ENCODE measurements around the gene ANO2. TPM values are rescaled to one million over a fixed set of nuclear protein-coding genes. Genes with fewer than 3 reads are reported as not detected.

Gene ANO2
- total RNA-seq, 2 experiments from 2014 or later, result not detected

DNA sequence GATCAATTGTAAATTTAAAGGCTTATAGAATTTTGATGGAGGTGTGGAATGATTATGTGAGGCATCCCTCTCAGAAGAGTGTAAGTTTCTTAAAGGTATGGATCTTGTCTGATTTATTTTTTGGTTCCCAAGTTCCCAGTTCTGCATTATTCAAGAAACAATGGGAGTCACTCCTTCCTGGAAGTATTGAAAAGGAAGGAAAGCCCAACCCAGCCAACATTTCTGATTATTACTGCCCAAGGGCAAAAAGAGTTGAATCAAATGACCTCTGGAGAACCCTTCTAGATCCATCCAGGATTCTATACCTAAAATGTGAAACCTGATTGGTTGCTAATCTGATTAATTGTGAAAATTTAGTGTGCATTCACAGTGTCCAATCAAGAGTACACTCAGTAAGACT is 166.2 kb downstream of the ANO2 start:
- DNase-seq (no peak), ATAC-seq (no peak)
- POLR2A ChIA-PET, result no interaction called here
- Mint-ChIP-seq H3K4me1 (ENCODE audit: low read depth) (no peaks in the 10 kb centered on the region), H3K36me3 (ENCODE audit: low read depth) (no peaks in the 10 kb centered on the region), H3K4me3 (no peak overlapping the region), H3K27ac (no peak overlapping the region), H3K27me3 (peaks cover 8% of the 10 kb centered on the region), H3K9me3 (no peaks in the 10 kb centered on the region)
- CTCF ChIA-PET, result no interaction called here
- TF ChIP-seq CTCF (IDR thresholded peaks at IDR 0.05), result no peak
- intact Hi-C loops (cut with micrococcal nuclease), result no loop called here

GRCh38 chr12:5777451-5777850 is 167.6 kb downstream of the ANO2 start:
- ChIA-PET CTCF (no interaction called here), POLR2A (no interaction called here)
- ATAC-seq (no peak), DNase-seq (no peak)
- Mint-ChIP-seq H3K36me3 (ENCODE audit: low read depth) (no peaks in the 10 kb centered on the region), H3K27me3 (peaks cover 13% of the 10 kb centered on the region), H3K9me3 (no peaks in the 10 kb centered on the region), H3K4me1 (ENCODE audit: low read depth) (no peaks in the 10 kb centered on the region), H3K4me3 (no peak overlapping the region), H3K27ac (no peak overlapping the region)
- no peak for TF ChIP-seq CTCF (IDR thresholded peaks at IDR 0.05)
- intact Hi-C loops (cut with micrococcal nuclease), result no loop called here

GRCh38 chr12:5776091-5776490 is 169.0 kb downstream of the ANO2 start:
- no peak overlapping the region for H3K27ac Mint-ChIP-seq
- no peaks in the 10 kb centered on the region for H3K4me1 Mint-ChIP-seq (ENCODE audit: low read depth)
- POLR2A ChIA-PET, result no interaction called here
- no peaks in the 10 kb centered on the region for H3K9me3 Mint-ChIP-seq
- intact Hi-C loops (cut with micrococcal nuclease), result no loop called here
- CTCF ChIA-PET, result no interaction called here
- H3K36me3 Mint-ChIP-seq (ENCODE audit: low read depth), result no peaks in the 10 kb centered on the region
- H3K4me3 Mint-ChIP-seq, result no peak overlapping the region
- ATAC-seq (no peak), DNase-seq (no peak)
- TF ChIP-seq CTCF (IDR thresholded peaks at IDR 0.05), result no peak
- peaks cover 13% of the 10 kb centered on the region for H3K27me3 Mint-ChIP-seq

GRCh38 chr12:5773550-5773949 is 171.5 kb downstream of the ANO2 start:
- DNase-seq (no peak), ATAC-seq (no peak)
- no peak for TF ChIP-seq CTCF (IDR thresholded peaks at IDR 0.05)
- CTCF ChIA-PET, result interaction anchor here (1.1 kb wide), 1 partner anchor 28 kb away, joined by 4 read pairs; no protein-coding TSS in a partner anchor
- Mint-ChIP-seq H3K27ac (no peak overlapping the region), H3K4me3 (no peak overlapping the region), H3K4me1 (ENCODE audit: low read depth) (no peaks in the 10 kb centered on the region), H3K27me3 (peaks cover 15% of the 10 kb centered on the region), H3K36me3 (ENCODE audit: low read depth) (no peaks in the 10 kb centered on the region), H3K9me3 (no peaks in the 10 kb centered on the region)
- POLR2A ChIA-PET, result no interaction called here
- intact Hi-C loops (cut with micrococcal nuclease), result no loop called here

DNA sequence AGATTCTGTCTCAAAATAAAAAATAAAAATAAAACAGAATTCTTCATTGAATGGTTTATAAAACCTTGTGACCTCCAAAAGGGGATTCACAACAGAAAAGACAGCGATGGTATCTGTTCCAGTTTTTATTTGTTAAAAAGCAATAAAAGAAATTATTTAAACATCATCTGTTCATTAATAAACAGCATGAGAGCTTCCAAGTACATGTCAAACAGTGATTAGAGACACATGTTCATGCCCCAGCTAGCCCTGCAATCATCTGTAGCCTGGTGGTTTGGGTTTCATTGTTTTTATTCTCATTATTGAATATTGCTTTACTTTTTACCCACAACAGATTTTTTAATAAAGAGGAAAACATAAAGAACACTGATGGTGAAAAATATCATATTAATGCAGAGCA is 173.3 kb downstream of the ANO2 start:
- Mint-ChIP-seq H3K27ac (no peak overlapping the region), H3K9me3 (no peaks in the 10 kb centered on the region), H3K36me3 (ENCODE audit: low read depth) (no peaks in the 10 kb centered on the region), H3K4me1 (ENCODE audit: low read depth) (no peaks in the 10 kb centered on the region), H3K27me3 (peaks cover 15% of the 10 kb centered on the region), H3K4me3 (no peak overlapping the region)
- no peak for DNase-seq
- POLR2A ChIA-PET, result no interaction called here
- no peak for ATAC-seq
- CTCF ChIA-PET, result no interaction called here
- intact Hi-C loops (cut with micrococcal nuclease), result no loop called here
- TF ChIP-seq CTCF (IDR thresholded peaks at IDR 0.05), result no peak

Data from activated CD8-positive, alpha-beta T cell treated with anti-CD3 and anti-CD28 coated beads for 36 hours (primary cell).